K562 (cell line): ENCODE results near the gene GATM. TPM values are rescaled to one million over a fixed set of nuclear protein-coding genes. Genes with fewer than 3 reads are reported as not detected.

Source experiments
- ATAC-seq: fragments of 200-7000 bp; cut with Tn5 transposase; 3 replicates; pipeline ENCODE4 v1.9.1; 2020; ENCODE audit warnings: moderate library complexity
- BruUV-seq: library from RNA; stranded (reverse); fragments of 400-500 nt; replicated peaks from 2 replicates; lab custom pipeline; 2021; lab: Mats Ljungman, UMichigan
- CTCF ChIA-PET: fragments of 300-600 bp; formaldehyde crosslinking; extraction: SDS; loops from one replicate; lab custom pipeline; 2021; ENCODE audit warnings: low intra/inter-chr PET ratio; lab: Yijun Ruan, JAX
- POLR2A ChIA-PET: fragments of 300-600, 350-650 bp; sonication (Branson Sonifier 250); formaldehyde crosslinking; extraction: SDS; loops from one replicate; lab custom pipeline; 2021; ENCODE audit warnings: antibody characterized with exemption, inconsistent platforms; lab: Yijun Ruan, JAX
- DNase-seq, 4 experiments: peaks; one replicate each; pipeline versions ENCODE4 v3.0.0 to v3.0.0-alpha.2; 2011 to 2018; ENCODE audit warnings: low spot score in 3 of 4, mixed read lengths in 3 of 4; ENCODE audit errors: extremely low read depth in 1 of 4
- FAIRE-seq: peaks from 2 replicates; lab custom pipeline; 2011; peaks lifted over from hg19 to GRCh38; lab: Jason Lieb, UNC
- H2AFZ ChIP-seq: 2 replicates; pipeline ENCODE4 v1.6.0; 2011; ENCODE audit warnings: low read depth, low read length, control low read depth, inconsistent platforms
- H3K27ac ChIP-seq: fragments of 200-600 bp; 3 replicates; pipeline ENCODE4 v1.8.0; 2011; ENCODE audit warnings: low read depth, mild to moderate bottlenecking, control low read depth, inconsistent platforms, low read length, moderate library complexity, mixed read lengths; ENCODE audit errors: extremely low read depth
- H3K27me3 ChIP-seq, 2 experiments: fragments of 300-600 bp in 1 of 2; 2 replicates in 1 of 2; 3 replicates in 1 of 2; pipeline versions ENCODE4 v1.6.0 to v1.8.0; 2011; ENCODE audit warnings: inconsistent platforms in 2 of 2, low read length in 2 of 2, mild to moderate bottlenecking in 1 of 2, mixed read lengths in 1 of 2, moderate library complexity in 1 of 2; ENCODE audit not compliant: control insufficient read depth in 2 of 2, insufficient read depth in 2 of 2
- H3K36me3 ChIP-seq: fragments of 300-600 bp; 3 replicates; pipeline ENCODE4 v1.8.0; 2011; ENCODE audit warnings: mild to moderate bottlenecking, low read length, inconsistent platforms; ENCODE audit not compliant: control insufficient read depth, insufficient read depth
- H3K4me1 ChIP-seq, 2 experiments: fragments of 200-600 bp in 1 of 2; replicated peaks in 1 of 2; 2 replicates in 1 of 2; 3 replicates in 1 of 2; pipeline versions ENCODE4 v1.5.1 to v1.8.0; 2011; ENCODE audit warnings: inconsistent platforms in 2 of 2, low read length in 2 of 2, mild to moderate bottlenecking in 1 of 2, mixed read lengths in 1 of 2, moderate library complexity in 1 of 2; ENCODE audit not compliant: control insufficient read depth in 2 of 2, insufficient read depth in 2 of 2
- H3K4me2 ChIP-seq: 2 replicates; pipeline ENCODE4 v1.6.1; 2011; ENCODE audit warnings: low read length, control low read depth, inconsistent platforms, mixed read lengths; ENCODE audit not compliant: insufficient read depth
- H3K4me3 ChIP-seq: fragments of 200-600 bp; sonication (generic), shearing (Covaris generic); 2 replicates; pipeline ENCODE4 v1.5.1; 2016; ENCODE audit warnings: control low read depth, inconsistent platforms
- H3K79me2 ChIP-seq: fragments of 200-600 bp; 3 replicates; pipeline ENCODE4 v1.8.0; 2011; ENCODE audit warnings: low read length, inconsistent platforms; ENCODE audit not compliant: control insufficient read depth, insufficient read depth
- H3K9ac ChIP-seq, 2 experiments: 2 replicates each; pipeline versions ENCODE4 v1.6.0 to v1.6.1; 2011; ENCODE audit warnings: low read depth in 2 of 2, low read length in 2 of 2, control low read depth in 1 of 2, inconsistent platforms in 1 of 2, mild to moderate bottlenecking in 1 of 2, mixed read lengths in 1 of 2; ENCODE audit not compliant: insufficient read depth in 1 of 2
- H3K9me1 ChIP-seq: one replicate; pipeline ENCODE4 v1.6.0; 2011; ENCODE audit warnings: inconsistent platforms, mild to moderate bottlenecking, low read length, moderate library complexity; ENCODE audit not compliant: control insufficient read depth, insufficient read depth
- H3K9me3 ChIP-seq: replicated peaks from 2 replicates; pipeline ENCODE4 v1.5.1; 2011; ENCODE audit warnings: low read depth, low read length, inconsistent platforms; ENCODE audit not compliant: control insufficient read depth, insufficient read depth
- H4K20me1 ChIP-seq: replicated peaks from 2 replicates; pipeline ENCODE4 v1.6.1; 2011; ENCODE audit warnings: low read length, inconsistent platforms, mixed read lengths; ENCODE audit not compliant: control insufficient read depth, insufficient read depth
- BMI1 ChIP-seq: fragments of 150-350 bp; IDR thresholded peaks from 2 replicates; pipeline ENCODE4 v1.6.1; 2014; ENCODE audit warnings: low read length
- CBFA2T3 ChIP-seq: fragments of 450-650 bp; IDR thresholded peaks from 2 replicates; pipeline ENCODE4 v1.6.1; 2017
- STAT5B ChIP-seq: fragments of 250-450 bp; sonication (Bioruptor Pico); IDR thresholded peaks from 2 replicates; pipeline ENCODE4 v1.8.0; 2021; ENCODE audit warnings: mild to moderate bottlenecking, inconsistent platforms
- ZNF75A ChIP-seq: fragments of 450-650 bp; formaldehyde crosslinking; IDR thresholded peaks from 2 replicates; pipeline ENCODE4 v1.4.0; 2020; ENCODE audit warnings: mild to moderate bottlenecking
- WGBS: fragments of 100-300 bp; shearing (Covaris generic); methylation state at CpG from one replicate; pipeline ENCODE4 v1.1.6; 2016; ENCODE audit warnings: low coverage, mixed read lengths; ENCODE audit not compliant: insufficient coverage; ENCODE audit errors: missing lambda C conversion rate; 5-methylcytosine and 5-hydroxymethylcytosine counted together
- in situ Hi-C: fragments of 300-500 bp; cut with MboI; formaldehyde crosslinking; loops from 4 replicates; pipeline ENCODE4 v1.15.0; 2018; ENCODE audit warnings: inconsistent platforms, mixed read lengths
- intact Hi-C: fragments of 100-400 bp; cut with micrococcal nuclease; formaldehyde crosslinking; loops from 2 replicates; pipeline ENCODE4 v1.14.2; 2022
- polyA plus RNA-seq, 8 experiments: library from polyadenylated mRNA; depleted of rRNA in 4 of 8; stranded (reverse) in 5 of 8; unstranded in 3 of 8; fragments of >200 nt; fragmentation: Nextera tagmentation in 2 of 8; fragmentation: Illumina TruSeq in 1 of 8; extraction: Ambion mirVana in 2 of 8; extraction: Trizol in 1 of 8; gene quantifications; 2 replicates each; pipeline versions ENCODE4 v1.2.1 to v1.2.3, GENCODE V29; 2011 to 2014; ENCODE audit warnings: inconsistent platforms in 1 of 8, missing spikeins in 1 of 8
- total RNA-seq, 7 experiments: library from RNA; depleted of rRNA in 6 of 7; stranded (reverse); fragments of >200 nt in 6 of 7; fragmentation: Illumina TruSeq in 2 of 7; extraction: Trizol in 2 of 7; gene quantifications; 2 replicates each; pipeline versions ENCODE4 v1.2.1 to v1.2.3, GENCODE V29; 2011 to 2021; ENCODE audit warnings: low replicate concordance in 1 of 7
- TF ChIP-seq, protein P1 (sequence below): fragments of 450-650 bp; IDR thresholded peaks from 2 replicates; pipeline ENCODE4 v1.6.1; 2016; ENCODE audit warnings: borderline replicate concordance
- TF ChIP-seq, protein P2 (sequence below): fragments of 250-450 bp; sonication (Bioruptor Pico); IDR thresholded peaks from 2 replicates; pipeline ENCODE4 v1.8.0; 2021; ENCODE audit warnings: mild to moderate bottlenecking, moderate library complexity
- TF ChIP-seq, protein P3 (sequence below): fragments of 450-650 bp; formaldehyde crosslinking; IDR thresholded peaks from 2 replicates; pipeline ENCODE4 v1.4.0; 2022; ENCODE audit warnings: missing genetic modification characterization

The GATM gene
- total and polyA plus RNA-seq, 9 of the 15 experiments (the other 6 are each of a cell fraction or from before 2014, with no cell fraction given): 0.11 to 1.1 (median 0.65) TPM

DNA sequence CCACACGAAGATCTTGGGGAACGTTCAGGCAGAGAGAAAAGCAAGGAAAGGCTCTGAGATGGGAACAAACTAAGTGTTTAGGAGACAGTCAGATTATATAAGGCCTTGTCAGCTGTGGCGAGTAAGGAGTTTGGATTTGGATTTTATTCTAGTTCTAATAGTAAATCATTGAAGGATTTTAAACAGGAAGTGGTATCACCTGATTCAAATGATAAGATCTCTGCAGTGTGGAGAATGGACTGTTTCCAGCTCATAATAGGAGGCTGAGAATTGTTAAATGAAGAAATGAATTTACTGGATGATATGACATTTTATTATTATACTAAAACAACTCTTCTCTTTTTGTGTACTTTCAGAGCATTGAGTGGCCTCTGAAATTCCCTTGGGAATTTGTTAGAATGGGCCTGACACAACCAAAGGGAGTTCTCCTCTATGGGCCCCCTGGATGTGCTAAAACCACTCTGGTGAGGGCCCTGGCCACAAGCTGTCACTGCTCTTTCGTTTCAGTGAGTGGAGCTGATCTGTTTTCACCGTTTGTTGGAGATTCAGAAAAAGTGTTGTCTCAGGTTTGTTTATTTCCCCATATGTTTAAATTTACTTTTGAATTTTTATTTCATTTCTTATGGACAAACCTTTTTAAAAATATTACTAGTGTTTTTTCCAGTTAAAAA lies 36.0 kb upstream of the GATM start:
- intact Hi-C loops (no loop called here), in situ Hi-C loops (no loop called here)
- TF ChIP-seq, protein P1, sequence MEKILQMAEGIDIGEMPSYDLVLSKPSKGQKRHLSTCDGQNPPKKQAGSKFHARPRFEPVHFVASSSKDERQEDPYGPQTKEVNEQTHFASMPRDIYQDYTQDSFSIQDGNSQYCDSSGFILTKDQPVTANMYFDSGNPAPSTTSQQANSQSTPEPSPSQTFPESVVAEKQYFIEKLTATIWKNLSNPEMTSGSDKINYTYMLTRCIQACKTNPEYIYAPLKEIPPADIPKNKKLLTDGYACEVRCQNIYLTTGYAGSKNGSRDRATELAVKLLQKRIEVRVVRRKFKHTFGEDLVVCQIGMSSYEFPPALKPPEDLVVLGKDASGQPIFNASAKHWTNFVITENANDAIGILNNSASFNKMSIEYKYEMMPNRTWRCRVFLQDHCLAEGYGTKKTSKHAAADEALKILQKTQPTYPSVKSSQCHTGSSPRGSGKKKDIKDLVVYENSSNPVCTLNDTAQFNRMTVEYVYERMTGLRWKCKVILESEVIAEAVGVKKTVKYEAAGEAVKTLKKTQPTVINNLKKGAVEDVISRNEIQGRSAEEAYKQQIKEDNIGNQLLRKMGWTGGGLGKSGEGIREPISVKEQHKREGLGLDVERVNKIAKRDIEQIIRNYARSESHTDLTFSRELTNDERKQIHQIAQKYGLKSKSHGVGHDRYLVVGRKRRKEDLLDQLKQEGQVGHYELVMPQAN: no peak
- TF ChIP-seq CBFA2T3 (no peak), STAT5B (CRISPR knock-in tag) (no peak), ZNF75A (CRISPR knock-in tag) (no peak), BMI1 (no peak)
- TF ChIP-seq, protein P2, sequence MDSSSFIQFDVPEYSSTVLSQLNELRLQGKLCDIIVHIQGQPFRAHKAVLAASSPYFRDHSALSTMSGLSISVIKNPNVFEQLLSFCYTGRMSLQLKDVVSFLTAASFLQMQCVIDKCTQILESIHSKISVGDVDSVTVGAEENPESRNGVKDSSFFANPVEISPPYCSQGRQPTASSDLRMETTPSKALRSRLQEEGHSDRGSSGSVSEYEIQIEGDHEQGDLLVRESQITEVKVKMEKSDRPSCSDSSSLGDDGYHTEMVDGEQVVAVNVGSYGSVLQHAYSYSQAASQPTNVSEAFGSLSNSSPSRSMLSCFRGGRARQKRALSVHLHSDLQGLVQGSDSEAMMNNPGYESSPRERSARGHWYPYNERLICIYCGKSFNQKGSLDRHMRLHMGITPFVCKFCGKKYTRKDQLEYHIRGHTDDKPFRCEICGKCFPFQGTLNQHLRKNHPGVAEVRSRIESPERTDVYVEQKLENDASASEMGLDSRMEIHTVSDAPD: no peak
- TF ChIP-seq, protein P3, sequence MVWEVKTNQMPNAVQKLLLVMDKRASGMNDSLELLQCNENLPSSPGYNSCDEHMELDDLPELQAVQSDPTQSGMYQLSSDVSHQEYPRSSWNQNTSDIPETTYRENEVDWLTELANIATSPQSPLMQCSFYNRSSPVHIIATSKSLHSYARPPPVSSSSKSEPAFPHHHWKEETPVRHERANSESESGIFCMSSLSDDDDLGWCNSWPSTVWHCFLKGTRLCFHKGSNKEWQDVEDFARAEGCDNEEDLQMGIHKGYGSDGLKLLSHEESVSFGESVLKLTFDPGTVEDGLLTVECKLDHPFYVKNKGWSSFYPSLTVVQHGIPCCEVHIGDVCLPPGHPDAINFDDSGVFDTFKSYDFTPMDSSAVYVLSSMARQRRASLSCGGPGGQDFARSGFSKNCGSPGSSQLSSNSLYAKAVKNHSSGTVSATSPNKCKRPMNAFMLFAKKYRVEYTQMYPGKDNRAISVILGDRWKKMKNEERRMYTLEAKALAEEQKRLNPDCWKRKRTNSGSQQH (CRISPR knock-in tag): no peak
- Histone ChIP-seq H3K9me1 (no peaks in the 10 kb centered on the region), H3K4me3 (no peak overlapping the region), H3K4me2 (no peak overlapping the region), H3K4me1 (peaks cover 0 to 13% of the 10 kb centered on the region in 2 experiments; a peak in 3 of 5 replicates), H3K27me3 (no peaks in the 10 kb centered on the region), H2AFZ (no peak overlapping the region), H3K9me3 (no peaks in the 10 kb centered on the region), H3K36me3 (peaks cover 89% of the 10 kb centered on the region), H3K79me2 (no peaks in the 10 kb centered on the region), H4K20me1 (peaks cover 15% of the 10 kb centered on the region), H3K27ac (no peak overlapping the region), H3K9ac (no peak overlapping the region)
- DNase-seq: no peak
- FAIRE-seq: no peak
- BruUV-seq: no TSS peak
- ChIA-PET CTCF (no interaction called here), POLR2A (no interaction called here)
- ATAC-seq: no peak
- WGBS: 78% methylated on average over 5 of the region's 5 CpGs
